ES-I3 (cell line): Measurements from ENCODE around the gene PAIP1.
"Not testable (repeated sequence)": the region's sequence is repeated elsewhere in the genome, so short reads cannot be mapped to it uniquely, and the experiment has no call there.

Experiments
- H3K36me3 ChIP-seq: 2 replicates; pipeline ENCODE4 v1.6.1; 2013; ENCODE audit warnings: mild to moderate bottlenecking, low read length, control low read depth, moderate library complexity; ENCODE audit not compliant: insufficient read depth
- H3K4me1 ChIP-seq: 2 replicates; pipeline ENCODE4 v1.6.1; 2013; ENCODE audit warnings: mild to moderate bottlenecking, control low read depth, low read length; ENCODE audit not compliant: insufficient read depth
- H3K9ac ChIP-seq: 2 replicates; pipeline ENCODE4 v1.6.1; 2013; ENCODE audit warnings: low read depth, mild to moderate bottlenecking, low read length, moderate library complexity
- H3K9me3 ChIP-seq: 2 replicates; pipeline ENCODE4 v1.6.1; 2013; ENCODE audit warnings: mild to moderate bottlenecking, low read length, moderate library complexity; ENCODE audit not compliant: control insufficient read depth, insufficient read depth

The PAIP1 gene

GRCh38 chr5:43583724-43584123, 26.8 kb upstream of the PAIP1 start:
- Histone ChIP-seq H3K36me3 (no peaks in the 10 kb centered on the region), H3K4me1 (no peaks in the 10 kb centered on the region), H3K9me3 (no peaks in the 10 kb centered on the region; the same call in 1 of the 2 replicates), H3K9ac (no peak overlapping the region)

- H3K9ac ChIP-seq = no peak overlapping the region
- H3K9me3 ChIP-seq = no peaks in the 10 kb centered on the region; the same call in 1 of the 2 replicates
- H3K4me1 ChIP-seq = no peaks in the 10 kb centered on the region
- no peaks in the 10 kb centered on the region for H3K36me3 ChIP-seq
These were observed 25.5 kb upstream of the PAIP1 start for GRCh38 chr5:43582082-43583005.

GRCh38 chr5:43581398-43581797, 24.5 kb upstream of the PAIP1 start:
- Histone ChIP-seq H3K36me3 (no peaks in the 10 kb centered on the region), H3K9me3 (no peaks in the 10 kb centered on the region; the same call in 1 of the 2 replicates), H3K9ac (no peak overlapping the region), H3K4me1 (no peaks in the 10 kb centered on the region)

GRCh38 chr5:43580402-43581210, 23.7 kb upstream of the PAIP1 start:
- H3K9me3 ChIP-seq, H3K4me1 ChIP-seq, H3K36me3 ChIP-seq, H3K9ac ChIP-seq: not testable (repeated sequence)

DNA sequence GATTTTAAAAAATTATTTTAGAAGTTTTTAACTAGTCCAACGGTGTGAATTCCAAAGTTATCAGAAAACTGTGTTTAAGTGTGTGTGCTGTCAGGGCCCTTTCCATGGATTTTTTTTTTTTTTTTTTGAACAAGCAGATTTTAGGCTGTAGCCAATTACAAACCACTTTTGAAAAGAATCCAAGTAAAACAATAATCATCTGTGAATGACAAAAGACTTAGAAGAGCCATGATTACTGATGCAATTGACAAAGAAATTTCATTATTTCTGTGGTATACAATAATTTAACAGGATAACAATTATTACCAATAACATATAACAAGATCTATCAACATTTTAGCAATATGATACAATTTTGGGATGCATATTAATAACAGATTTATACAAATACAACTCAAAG, 16.2 kb upstream of the PAIP1 start:
- Histone ChIP-seq H3K4me1 (no peaks in the 10 kb centered on the region), H3K36me3 (no peaks in the 10 kb centered on the region), H3K9ac (no peak overlapping the region), H3K9me3 (no peaks in the 10 kb centered on the region)

DNA sequence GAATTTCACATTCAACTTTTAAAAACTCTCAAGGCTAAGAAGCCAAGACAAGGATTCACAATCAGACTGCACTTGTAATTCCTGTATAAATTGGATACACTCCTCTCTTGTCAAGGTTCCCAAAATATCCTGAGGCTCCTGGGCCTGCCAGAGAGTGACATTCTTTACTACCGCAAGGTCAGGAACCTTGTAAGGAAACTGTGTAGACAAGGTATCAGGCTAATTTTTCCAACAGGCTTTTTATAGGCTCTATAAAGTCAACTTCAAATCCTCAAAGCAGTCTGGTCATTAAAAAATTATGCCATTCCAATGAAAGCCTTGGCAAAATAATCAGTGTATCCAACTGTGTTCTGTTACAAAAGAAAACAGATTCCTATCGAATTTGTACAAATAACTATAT, 15.5 kb upstream of the PAIP1 start:
- Histone ChIP-seq H3K36me3 (no peaks in the 10 kb centered on the region), H3K9me3 (no peaks in the 10 kb centered on the region), H3K9ac (no peak overlapping the region), H3K4me1 (no peaks in the 10 kb centered on the region)

GRCh38 chr5:43571237-43571636, 14.4 kb upstream of the PAIP1 start:
- Histone ChIP-seq H3K9me3 (no peaks in the 10 kb centered on the region), H3K4me1 (no peaks in the 10 kb centered on the region), H3K9ac (no peak overlapping the region), H3K36me3 (no peaks in the 10 kb centered on the region)

DNA sequence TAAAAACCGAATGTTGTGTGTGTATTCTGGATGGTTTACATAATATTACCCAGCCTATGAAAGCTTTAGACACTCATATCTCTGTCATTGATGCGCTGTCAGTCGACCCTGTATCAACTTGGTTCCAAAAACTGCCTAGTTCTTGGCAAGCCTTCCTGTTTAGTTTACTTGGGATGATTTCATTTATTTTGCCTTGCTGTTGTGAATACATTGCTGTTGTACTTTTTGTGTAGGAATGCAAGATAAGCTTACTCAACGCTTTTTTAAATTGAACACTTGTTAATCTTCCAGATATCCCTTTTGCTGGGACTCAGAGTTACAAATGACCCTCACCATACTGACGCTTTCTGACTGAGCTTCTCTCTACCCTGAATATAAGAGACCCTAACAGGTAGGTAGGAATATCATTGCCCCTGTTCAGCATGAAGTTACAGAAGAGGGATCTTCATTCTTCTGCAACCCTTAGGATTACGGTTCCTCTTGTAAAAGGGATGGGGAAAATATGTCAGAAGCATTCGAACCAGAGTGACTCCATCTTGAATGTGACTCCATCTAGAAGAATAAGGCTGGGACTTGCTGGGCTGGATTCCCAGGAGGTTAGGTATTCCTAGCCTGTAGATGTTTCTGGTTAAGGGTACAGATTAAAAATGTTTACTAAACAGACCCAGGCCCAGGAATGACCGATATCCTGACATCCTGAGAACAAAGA, 13.7 kb upstream of the PAIP1 start:
- Histone ChIP-seq H3K9ac (no peak overlapping the region), H3K9me3 (no peaks in the 10 kb centered on the region), H3K36me3 (no peaks in the 10 kb centered on the region), H3K4me1 (no peaks in the 10 kb centered on the region)

GRCh38 chr5:43569236-43569746, 12.4 kb upstream of the PAIP1 start:
- Histone ChIP-seq H3K9me3 (no peaks in the 10 kb centered on the region), H3K36me3 (no peaks in the 10 kb centered on the region), H3K4me1 (no peaks in the 10 kb centered on the region), H3K9ac (no peak overlapping the region)

DNA sequence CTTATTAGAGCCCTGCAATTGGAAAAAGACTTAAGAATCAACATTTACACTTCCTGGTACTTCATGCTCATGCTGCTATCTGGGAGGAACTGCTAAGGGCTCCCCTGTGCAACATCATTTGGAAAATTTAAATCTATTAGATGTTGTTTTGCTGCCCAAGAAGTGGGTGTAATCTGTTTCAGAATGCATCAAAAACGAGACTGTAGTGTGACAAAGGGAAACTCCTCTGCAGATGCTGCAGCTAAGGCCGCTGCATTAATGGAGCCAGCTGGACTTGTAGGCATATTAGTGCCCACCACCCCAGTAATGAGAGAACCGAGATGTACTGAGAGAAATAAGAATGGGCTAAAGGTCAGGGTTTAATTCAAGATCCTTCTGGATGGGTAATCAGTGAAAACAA, 11.1 kb upstream of the PAIP1 start:
- H3K9ac ChIP-seq = no peak overlapping the region
- H3K36me3 ChIP-seq = no peaks in the 10 kb centered on the region
- H3K4me1 ChIP-seq = no peaks in the 10 kb centered on the region
- H3K9me3 ChIP-seq = no peaks in the 10 kb centered on the region

DNA sequence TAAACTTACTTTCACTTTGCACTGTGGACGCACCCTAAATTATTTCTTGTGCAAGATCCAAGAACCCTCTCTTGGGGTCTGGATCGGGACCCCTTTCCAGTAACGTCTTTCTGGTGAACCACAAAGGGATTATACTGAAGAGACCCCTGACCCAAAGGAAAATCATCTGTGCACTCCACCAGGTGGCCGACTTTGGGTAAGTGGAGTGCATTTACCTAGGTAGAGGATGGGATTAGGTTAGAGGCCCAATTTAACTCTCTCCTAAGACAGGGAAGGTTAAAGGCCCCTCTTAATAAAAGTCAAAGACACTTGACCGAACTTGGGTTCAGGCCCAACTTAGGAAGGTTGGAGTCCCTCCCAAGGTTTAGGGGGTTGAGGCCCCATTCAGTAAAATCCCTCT, 8.2 kb upstream of the PAIP1 start:
- H3K4me1 ChIP-seq = no peaks in the 10 kb centered on the region
- no peaks in the 10 kb centered on the region for H3K9me3 ChIP-seq
- no peaks in the 10 kb centered on the region for H3K36me3 ChIP-seq
- no peak overlapping the region for H3K9ac ChIP-seq

- H3K4me1 ChIP-seq = no peaks in the 10 kb centered on the region
- no peaks in the 10 kb centered on the region for H3K36me3 ChIP-seq
- no peak overlapping the region for H3K9ac ChIP-seq
- no peaks in the 10 kb centered on the region for H3K9me3 ChIP-seq
These were observed 7.5 kb upstream of the PAIP1 start for GRCh38 chr5:43564289-43564850.

DNA sequence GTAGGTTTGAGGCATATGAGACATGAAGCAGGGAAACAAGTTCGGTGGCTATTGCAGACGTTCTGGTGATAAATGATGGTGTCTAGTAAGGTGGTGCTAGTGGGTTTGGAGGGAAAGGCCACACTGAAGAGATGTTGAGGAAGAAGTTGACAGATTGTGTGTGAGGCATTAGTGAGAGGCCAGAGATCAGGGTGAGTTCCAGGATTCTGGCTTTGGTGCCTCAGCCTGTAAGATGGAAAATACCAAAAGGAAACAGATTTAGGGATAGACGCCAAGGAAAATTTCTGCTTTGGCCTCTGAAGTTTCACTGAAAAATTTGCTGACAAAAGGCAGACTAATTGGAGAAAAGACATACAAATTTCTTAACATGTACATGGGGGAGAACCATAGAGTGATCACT, 6.4 kb upstream of the PAIP1 start:
- Histone ChIP-seq H3K9me3 (no peaks in the 10 kb centered on the region), H3K9ac (no peak overlapping the region), H3K36me3 (no peaks in the 10 kb centered on the region), H3K4me1 (no peaks in the 10 kb centered on the region)

GRCh38 chr5:43561356-43561755, 4.5 kb upstream of the PAIP1 start:
- Histone ChIP-seq H3K36me3 (no peaks in the 10 kb centered on the region), H3K9ac (no peak overlapping the region), H3K9me3 (no peaks in the 10 kb centered on the region), H3K4me1 (no peaks in the 10 kb centered on the region)
